ENCODE data around the gene FBP1.

Gene FBP1

DNA sequence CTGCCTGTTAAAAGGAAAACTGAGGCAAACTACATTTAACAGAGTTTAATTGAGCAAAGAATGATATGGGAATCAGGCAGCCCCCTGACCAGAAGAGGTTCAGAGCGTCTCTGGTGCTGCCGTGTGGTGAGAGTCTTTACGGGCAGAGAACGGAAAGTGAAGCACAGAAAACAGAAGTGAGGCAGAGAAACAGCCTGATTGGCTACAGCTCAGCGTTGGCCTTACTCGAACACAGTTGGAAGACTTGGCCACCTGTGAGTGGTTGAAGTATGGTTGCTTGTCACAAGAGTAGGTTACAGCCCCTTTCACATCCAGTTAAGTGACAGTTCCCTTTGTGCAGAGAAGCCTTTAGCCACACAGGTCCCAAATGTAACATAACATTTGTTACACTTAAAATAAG, 16.9 kb upstream of the FBP1 start:
- TF ChIP-seq, protein P1, sequence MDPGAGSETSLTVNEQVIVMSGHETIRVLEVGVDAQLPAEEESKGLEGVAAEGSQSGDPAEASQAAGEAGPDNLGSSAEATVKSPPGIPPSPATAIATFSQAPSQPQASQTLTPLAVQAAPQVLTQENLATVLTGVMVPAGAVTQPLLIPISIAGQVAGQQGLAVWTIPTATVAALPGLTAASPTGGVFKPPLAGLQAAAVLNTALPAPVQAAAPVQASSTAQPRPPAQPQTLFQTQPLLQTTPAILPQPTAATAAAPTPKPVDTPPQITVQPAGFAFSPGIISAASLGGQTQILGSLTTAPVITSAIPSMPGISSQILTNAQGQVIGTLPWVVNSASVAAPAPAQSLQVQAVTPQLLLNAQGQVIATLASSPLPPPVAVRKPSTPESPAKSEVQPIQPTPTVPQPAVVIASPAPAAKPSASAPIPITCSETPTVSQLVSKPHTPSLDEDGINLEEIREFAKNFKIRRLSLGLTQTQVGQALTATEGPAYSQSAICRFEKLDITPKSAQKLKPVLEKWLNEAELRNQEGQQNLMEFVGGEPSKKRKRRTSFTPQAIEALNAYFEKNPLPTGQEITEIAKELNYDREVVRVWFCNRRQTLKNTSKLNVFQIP (CRISPR knock-in tag; IDR thresholded peaks at IDR 0.05; ENCODE audit: borderline replicate concordance, low read depth), result no peak
- TF ChIP-seq ZNF8 (CRISPR knock-in tag; IDR thresholded peaks at IDR 0.05) (no peak), CSDC2 (CRISPR knock-in tag; IDR thresholded peaks at IDR 0.05) (no peak), TCF4 (CRISPR knock-in tag; IDR thresholded peaks at IDR 0.05; ENCODE audit: borderline replicate concordance) (no peak), ESRRG (CRISPR knock-in tag; IDR thresholded peaks at IDR 0.05) (no peak), RARB (CRISPR knock-in tag; IDR thresholded peaks at IDR 0.05) (no peak), ZC3H10 (CRISPR knock-in tag; IDR thresholded peaks at IDR 0.05) (no peak), ZFP30 (CRISPR knock-in tag; IDR thresholded peaks at IDR 0.05) (no peak), OSR1 (CRISPR knock-in tag; IDR thresholded peaks at IDR 0.05) (no peak), ISL1 (CRISPR knock-in tag; IDR thresholded peaks at IDR 0.05) (no peak)
- TF ChIP-seq, protein P2, sequence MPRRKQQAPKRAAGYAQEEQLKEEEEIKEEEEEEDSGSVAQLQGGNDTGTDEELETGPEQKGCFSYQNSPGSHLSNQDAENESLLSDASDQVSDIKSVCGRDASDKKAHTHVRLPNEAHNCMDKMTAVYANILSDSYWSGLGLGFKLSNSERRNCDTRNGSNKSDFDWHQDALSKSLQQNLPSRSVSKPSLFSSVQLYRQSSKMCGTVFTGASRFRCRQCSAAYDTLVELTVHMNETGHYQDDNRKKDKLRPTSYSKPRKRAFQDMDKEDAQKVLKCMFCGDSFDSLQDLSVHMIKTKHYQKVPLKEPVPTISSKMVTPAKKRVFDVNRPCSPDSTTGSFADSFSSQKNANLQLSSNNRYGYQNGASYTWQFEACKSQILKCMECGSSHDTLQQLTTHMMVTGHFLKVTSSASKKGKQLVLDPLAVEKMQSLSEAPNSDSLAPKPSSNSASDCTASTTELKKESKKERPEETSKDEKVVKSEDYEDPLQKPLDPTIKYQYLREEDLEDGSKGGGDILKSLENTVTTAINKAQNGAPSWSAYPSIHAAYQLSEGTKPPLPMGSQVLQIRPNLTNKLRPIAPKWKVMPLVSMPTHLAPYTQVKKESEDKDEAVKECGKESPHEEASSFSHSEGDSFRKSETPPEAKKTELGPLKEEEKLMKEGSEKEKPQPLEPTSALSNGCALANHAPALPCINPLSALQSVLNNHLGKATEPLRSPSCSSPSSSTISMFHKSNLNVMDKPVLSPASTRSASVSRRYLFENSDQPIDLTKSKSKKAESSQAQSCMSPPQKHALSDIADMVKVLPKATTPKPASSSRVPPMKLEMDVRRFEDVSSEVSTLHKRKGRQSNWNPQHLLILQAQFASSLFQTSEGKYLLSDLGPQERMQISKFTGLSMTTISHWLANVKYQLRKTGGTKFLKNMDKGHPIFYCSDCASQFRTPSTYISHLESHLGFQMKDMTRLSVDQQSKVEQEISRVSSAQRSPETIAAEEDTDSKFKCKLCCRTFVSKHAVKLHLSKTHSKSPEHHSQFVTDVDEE (CRISPR knock-in tag; IDR thresholded peaks at IDR 0.05), result no peak
- ATAC-seq, result no peak

DNA sequence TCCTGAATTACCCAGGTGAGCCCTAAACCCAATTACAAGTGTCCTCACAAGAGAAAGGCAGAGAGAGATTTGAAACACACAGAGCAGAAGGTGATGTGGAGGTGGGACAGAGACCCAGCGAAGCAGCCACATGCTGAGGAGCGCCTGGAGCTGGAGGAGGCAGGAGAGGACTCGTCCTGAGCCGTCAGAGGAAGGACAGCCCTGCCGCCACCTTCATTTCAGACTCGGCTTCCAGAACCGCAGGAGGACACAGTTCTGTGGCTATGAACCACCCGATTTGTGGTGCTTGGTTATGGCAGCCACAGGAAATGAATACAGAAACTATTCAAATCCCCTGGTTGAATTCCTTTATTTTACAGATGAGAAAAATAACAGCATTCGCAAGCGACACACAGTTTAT, 16.4 kb upstream of the FBP1 start:
- no peak for ATAC-seq
- TF ChIP-seq, protein P1 (CRISPR knock-in tag; IDR thresholded peaks at IDR 0.05; ENCODE audit: borderline replicate concordance, low read depth), result no peak
- no peak for TF ChIP-seq ISL1 (CRISPR knock-in tag; IDR thresholded peaks at IDR 0.05)
- TF ChIP-seq ESRRG (CRISPR knock-in tag; IDR thresholded peaks at IDR 0.05), result no peak
- no peak for TF ChIP-seq PPARA (CRISPR knock-in tag; IDR thresholded peaks at IDR 0.05; ENCODE audit: borderline replicate concordance)
- no peak for TF ChIP-seq ZNF565 (CRISPR knock-in tag; conservative IDR thresholded peaks at IDR 0.05; ENCODE audit: low read depth)
- TF ChIP-seq GLIS3 (CRISPR knock-in tag; IDR thresholded peaks at IDR 0.05), result no peak
- no peak for TF ChIP-seq BACH2 (CRISPR knock-in tag; IDR thresholded peaks at IDR 0.05; ENCODE audit: borderline replicate concordance)
- TF ChIP-seq ZFP3 (CRISPR knock-in tag; IDR thresholded peaks at IDR 0.05), result no peak
- no peak for TF ChIP-seq RARB (CRISPR knock-in tag; IDR thresholded peaks at IDR 0.05)
- TF ChIP-seq, protein P3, sequence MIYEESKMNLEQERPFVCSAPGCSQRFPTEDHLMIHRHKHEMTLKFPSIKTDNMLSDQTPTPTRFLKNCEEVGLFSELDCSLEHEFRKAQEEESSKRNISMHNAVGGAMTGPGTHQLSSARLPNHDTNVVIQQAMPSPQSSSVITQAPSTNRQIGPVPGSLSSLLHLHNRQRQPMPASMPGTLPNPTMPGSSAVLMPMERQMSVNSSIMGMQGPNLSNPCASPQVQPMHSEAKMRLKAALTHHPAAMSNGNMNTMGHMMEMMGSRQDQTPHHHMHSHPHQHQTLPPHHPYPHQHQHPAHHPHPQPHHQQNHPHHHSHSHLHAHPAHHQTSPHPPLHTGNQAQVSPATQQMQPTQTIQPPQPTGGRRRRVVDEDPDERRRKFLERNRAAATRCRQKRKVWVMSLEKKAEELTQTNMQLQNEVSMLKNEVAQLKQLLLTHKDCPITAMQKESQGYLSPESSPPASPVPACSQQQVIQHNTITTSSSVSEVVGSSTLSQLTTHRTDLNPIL (CRISPR knock-in tag; IDR thresholded peaks at IDR 0.05; ENCODE audit: low read depth), result no peak
- no peak for TF ChIP-seq TCF4 (CRISPR knock-in tag; IDR thresholded peaks at IDR 0.05; ENCODE audit: borderline replicate concordance)
- no peak for TF ChIP-seq ZNF70 (CRISPR knock-in tag; IDR thresholded peaks at IDR 0.05)
- no peak for TF ChIP-seq CSDC2 (CRISPR knock-in tag; IDR thresholded peaks at IDR 0.05)
- TF ChIP-seq, protein P4, sequence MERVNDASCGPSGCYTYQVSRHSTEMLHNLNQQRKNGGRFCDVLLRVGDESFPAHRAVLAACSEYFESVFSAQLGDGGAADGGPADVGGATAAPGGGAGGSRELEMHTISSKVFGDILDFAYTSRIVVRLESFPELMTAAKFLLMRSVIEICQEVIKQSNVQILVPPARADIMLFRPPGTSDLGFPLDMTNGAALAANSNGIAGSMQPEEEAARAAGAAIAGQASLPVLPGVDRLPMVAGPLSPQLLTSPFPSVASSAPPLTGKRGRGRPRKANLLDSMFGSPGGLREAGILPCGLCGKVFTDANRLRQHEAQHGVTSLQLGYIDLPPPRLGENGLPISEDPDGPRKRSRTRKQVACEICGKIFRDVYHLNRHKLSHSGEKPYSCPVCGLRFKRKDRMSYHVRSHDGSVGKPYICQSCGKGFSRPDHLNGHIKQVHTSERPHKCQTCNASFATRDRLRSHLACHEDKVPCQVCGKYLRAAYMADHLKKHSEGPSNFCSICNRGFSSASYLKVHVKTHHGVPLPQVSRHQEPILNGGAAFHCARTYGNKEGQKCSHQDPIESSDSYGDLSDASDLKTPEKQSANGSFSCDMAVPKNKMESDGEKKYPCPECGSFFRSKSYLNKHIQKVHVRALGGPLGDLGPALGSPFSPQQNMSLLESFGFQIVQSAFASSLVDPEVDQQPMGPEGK (CRISPR knock-in tag; IDR thresholded peaks at IDR 0.05; ENCODE audit: borderline replicate concordance), result no peak
- no peak for TF ChIP-seq ZNF8 (CRISPR knock-in tag; IDR thresholded peaks at IDR 0.05)
- no peak for TF ChIP-seq TOX (CRISPR knock-in tag; IDR thresholded peaks at IDR 0.05; ENCODE audit: borderline replicate concordance)

DNA sequence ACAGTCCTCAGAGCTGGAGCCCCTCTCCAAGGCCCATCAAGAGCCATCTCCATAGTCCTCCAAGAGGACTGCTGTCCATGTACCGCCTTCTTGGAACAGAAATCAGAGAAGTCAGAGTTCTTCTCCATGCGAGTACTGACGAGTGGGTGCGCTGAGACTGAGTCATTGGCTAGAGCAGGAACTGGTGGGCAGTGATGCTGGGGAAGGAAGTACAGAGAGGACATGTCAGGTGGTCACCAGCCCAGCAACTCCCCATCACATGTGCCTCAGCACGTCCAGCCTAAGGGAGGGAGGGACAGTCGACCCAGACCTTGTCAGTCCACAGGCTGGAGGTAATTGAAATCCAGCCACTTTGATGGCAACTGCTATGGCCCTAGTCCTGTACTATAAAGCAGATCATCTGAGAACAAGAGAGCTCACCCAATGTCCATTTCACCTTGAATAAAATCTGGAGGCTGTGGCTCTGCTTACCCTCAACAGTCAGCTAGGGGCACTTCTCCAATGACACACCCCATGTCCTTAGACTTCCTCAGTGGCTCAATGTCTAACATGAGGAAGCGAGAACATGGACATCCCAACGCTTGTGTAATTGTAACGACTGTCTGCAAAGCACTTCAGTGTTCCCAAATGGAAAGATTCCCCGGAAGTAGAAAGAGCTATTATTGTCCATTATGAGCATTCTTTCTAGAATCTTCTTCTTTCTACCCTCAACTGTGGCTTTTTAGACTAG, 15.0 kb upstream of the FBP1 start:
- TF ChIP-seq ZNF70 (CRISPR knock-in tag; IDR thresholded peaks at IDR 0.05) (no peak), OSR1 (CRISPR knock-in tag; IDR thresholded peaks at IDR 0.05) (no peak), ZFP3 (CRISPR knock-in tag; IDR thresholded peaks at IDR 0.05) (no peak), ZNF565 (CRISPR knock-in tag; conservative IDR thresholded peaks at IDR 0.05; ENCODE audit: low read depth) (no peak), ARNTL (CRISPR knock-in tag; IDR thresholded peaks at IDR 0.05; ENCODE audit: borderline replicate concordance, low read depth) (no peak)
- TF ChIP-seq, protein P1 (CRISPR knock-in tag; IDR thresholded peaks at IDR 0.05; ENCODE audit: borderline replicate concordance, low read depth), result no peak
- TF ChIP-seq, protein P5, sequence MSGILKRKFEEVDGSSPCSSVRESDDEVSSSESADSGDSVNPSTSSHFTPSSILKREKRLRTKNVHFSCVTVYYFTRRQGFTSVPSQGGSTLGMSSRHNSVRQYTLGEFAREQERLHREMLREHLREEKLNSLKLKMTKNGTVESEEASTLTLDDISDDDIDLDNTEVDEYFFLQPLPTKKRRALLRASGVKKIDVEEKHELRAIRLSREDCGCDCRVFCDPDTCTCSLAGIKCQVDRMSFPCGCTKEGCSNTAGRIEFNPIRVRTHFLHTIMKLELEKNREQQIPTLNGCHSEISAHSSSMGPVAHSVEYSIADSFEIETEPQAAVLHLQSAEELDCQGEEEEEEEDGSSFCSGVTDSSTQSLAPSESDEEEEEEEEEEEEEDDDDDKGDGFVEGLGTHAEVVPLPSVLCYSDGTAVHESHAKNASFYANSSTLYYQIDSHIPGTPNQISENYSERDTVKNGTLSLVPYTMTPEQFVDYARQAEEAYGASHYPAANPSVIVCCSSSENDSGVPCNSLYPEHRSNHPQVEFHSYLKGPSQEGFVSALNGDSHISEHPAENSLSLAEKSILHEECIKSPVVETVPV (CRISPR knock-in tag; IDR thresholded peaks at IDR 0.05), result no peak
- ATAC-seq, result no peak

All from SK-N-SH treated with all-trans-retinoic acid at 6 μM for 48 hours (cell line).